Transverse colon (tissue), 4 donors: ENCODE data around the gene PRR7.

Experiments
- POLR2A ChIP-seq: fragments of 450-650 bp; IDR thresholded peaks from one replicate; pipeline ENCODE4 v1.6.1; 2016; ENCODE audit warnings: antibody characterized with exemption, mild to moderate bottlenecking, moderate library complexity
- POLR2AphosphoS5 ChIP-seq, 3 donors: sonication (generic); formaldehyde crosslinking; IDR thresholded peaks; one replicate each; pipeline ENCODE4 v1.6.1; 2016; ENCODE audit warnings: antibody characterized with exemption in 3 of 3
- TF ChIP-seq, protein P1 (sequence below), 5 experiments: fragments of 200-600 bp in 3 of 5; fragments of 450-650 bp in 2 of 5; sonication (generic) in 3 of 5; IDR thresholded peaks; 1 replicate in 2 of 5; 2 replicates in 3 of 5; pipeline ENCODE4 v1.5.1; 2016 to 2017; ENCODE audit warnings: antibody characterized with exemption in 5 of 5, inconsistent platforms in 3 of 5, mild to moderate bottlenecking in 2 of 5, moderate library complexity in 1 of 5

DNA sequence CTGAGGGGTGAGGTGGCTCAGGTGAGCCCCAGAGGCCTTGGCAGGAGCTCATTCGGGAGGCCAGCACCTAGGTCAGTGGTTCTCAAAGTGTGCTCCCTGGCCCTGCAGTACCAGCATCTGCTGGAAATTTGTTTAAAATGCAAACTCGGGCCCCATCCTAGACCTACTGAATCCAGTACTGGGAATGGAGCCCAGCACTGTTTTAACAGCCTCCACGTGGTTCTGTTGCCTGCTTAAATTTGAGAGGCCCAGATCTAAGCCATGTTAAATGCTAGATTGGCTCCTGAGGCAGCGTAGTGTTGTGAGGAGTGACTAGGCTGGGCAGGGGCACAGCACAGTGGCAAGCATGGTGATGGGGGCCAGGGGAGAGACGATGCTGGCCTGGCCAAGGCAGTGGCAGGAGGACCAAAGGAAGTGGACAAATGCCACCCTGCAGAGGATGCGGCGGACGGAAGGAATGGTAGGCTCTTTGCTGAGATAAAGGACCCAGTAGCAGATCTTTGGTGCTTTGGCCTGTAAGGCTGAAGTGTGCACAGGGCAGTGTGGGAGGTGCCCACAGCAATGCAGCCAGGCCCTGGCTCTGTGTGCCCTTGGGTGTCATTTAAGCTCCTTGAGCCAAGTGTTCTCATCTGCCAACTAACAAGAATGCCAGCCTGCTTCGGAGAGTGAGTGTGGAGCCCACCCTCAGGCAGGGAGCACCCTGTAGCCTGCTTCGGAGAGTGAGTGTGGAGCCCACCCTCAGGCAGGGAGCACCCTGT, 4.2 kb downstream of the PRR7 start:
- TF ChIP-seq, protein P1, sequence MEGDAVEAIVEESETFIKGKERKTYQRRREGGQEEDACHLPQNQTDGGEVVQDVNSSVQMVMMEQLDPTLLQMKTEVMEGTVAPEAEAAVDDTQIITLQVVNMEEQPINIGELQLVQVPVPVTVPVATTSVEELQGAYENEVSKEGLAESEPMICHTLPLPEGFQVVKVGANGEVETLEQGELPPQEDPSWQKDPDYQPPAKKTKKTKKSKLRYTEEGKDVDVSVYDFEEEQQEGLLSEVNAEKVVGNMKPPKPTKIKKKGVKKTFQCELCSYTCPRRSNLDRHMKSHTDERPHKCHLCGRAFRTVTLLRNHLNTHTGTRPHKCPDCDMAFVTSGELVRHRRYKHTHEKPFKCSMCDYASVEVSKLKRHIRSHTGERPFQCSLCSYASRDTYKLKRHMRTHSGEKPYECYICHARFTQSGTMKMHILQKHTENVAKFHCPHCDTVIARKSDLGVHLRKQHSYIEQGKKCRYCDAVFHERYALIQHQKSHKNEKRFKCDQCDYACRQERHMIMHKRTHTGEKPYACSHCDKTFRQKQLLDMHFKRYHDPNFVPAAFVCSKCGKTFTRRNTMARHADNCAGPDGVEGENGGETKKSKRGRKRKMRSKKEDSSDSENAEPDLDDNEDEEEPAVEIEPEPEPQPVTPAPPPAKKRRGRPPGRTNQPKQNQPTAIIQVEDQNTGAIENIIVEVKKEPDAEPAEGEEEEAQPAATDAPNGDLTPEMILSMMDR (IDR thresholded peaks at IDR 0.05), result no peak
- no peak for TF ChIP-seq POLR2A
- TF ChIP-seq POLR2AphosphoS5 (IDR thresholded peaks at IDR 0.05), result no peak
